ENCODE data around the gene ZNF438.
A peak's percentile ranks its signal among the peaks of the same experiment; 100 is the strongest.
"Not testable (repeated sequence)": the region's sequence is repeated elsewhere in the genome, so short reads cannot be mapped to it uniquely, and the experiment has no call there.

Gene ZNF438

DNA sequence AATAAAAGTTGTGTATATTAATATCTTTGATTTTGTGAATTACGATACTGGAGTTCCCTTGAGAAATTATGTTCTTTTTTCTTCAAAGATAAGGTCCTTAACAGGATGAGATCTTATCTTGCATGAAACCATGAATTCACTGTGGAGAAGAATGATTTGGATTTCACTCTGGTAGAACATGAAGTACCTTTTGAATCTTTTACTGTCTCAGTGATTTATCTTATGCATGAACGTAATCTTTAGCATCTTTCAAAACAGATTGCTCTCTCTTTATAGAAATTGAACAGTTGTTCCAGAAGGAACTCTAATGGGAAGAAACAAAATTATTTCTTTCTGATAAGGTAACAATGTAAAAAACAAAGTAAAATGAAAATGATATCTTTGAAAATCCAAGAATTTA is 11.0 kb upstream of the ZNF438 start:
- DNase-seq = no peak

DNA sequence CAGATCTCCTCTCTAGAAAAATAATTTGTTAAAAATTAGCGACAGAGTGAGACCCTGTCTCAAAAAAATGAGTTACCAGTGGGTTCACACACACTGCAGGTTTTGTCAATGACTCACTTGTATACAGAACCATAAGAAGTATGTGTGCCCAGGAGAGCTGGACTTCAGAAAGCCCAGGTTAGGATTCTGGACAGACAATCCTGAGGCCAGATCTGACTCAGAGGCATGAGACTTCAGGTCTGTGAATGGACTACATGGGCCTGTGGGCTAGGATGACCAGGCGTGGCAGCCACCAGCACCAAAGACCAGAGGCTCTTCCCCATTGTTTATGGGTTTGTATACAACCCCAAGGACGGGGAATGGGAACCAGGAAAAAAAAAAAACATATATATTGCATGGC is 9.3 kb upstream of the ZNF438 start:
- DNase-seq = no peak

GRCh38 chr10:31039006-31039405 is 7.3 kb upstream of the ZNF438 start:
- DNase-seq = not testable (repeated sequence)

DNA sequence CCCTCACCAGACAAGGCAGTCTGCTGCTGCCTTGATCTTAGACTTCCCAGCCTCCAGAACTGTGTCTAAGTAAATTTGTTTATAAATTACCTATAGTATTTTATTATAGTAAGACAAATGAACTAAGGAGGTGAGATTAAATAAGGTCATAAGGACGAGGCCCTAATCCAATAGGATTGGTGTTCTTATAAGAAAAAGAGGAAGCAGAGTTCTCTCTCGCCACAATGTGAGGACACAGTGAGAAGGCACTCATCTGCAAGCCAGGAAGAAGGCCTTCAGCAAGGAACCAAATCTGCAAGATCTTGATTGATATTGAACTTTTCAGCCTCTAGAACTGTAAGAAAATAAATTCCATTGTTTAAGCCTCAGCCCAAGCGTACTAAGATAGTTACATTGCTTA is 6.1 kb upstream of the ZNF438 start:
- no peak for DNase-seq

GRCh38 chr10:31036209-31036608 is 4.5 kb upstream of the ZNF438 start:
- DNase-seq = no peak

DNA sequence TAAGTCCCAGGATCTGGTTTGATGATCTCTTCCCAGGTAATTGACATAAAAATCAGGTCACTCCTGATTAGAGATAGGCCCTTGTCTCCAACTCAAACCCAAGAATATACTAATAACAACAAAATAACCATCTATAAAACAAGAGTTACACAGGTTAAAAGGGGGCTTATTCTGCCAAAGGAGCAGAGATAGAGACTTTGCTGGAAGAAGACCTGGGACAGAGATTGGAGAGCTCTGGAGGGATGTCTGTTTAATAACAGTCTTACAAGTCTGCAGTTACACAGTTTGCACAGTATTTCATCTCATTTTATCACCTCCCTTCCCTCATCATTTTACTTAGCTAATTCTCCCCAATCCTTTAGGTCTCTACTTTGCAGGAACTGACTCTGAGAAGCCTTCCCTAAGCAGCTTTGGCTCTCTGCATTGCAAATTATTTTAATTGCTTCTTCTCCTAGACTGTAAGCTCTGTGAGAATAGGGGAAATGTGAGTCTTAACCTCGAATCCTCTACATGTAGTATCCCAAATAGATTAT is 3.7 kb upstream of the ZNF438 start:
- no peak for DNase-seq

- no peak for DNase-seq
Observed at GRCh38 chr10:31034098-31034909, 2.6 kb upstream of the ZNF438 start.

GRCh38 chr10:31033147-31033546 is 1.5 kb upstream of the ZNF438 start:
- DNase-seq = no peak

- peak; percentile 96 for DNase-seq
Observed at GRCh38 chr10:31032258-31033132, 830 bp upstream of the ZNF438 start.

DNA sequence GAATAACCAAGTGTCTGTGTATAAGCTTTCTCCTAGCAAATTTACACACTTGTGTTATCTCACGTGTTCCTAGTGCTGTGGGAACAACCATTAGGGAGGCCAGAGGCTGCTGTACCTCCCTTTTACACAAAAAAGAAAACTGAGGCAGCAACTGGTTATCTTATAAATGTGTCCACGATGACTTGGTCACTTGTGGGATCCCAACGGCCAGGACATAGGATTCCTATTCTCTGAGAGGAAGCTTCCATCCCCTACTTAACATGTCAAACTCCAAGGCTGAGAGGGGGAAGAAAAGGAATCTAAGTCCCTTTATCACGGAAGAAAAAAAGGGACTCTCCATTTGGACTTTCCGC is 484 bp downstream of the ZNF438 start:
- DNase-seq = no peak

- DNase-seq = no peak
Observed at GRCh38 chr10:31030800-31031199, 865 bp downstream of the ZNF438 start.

DNA sequence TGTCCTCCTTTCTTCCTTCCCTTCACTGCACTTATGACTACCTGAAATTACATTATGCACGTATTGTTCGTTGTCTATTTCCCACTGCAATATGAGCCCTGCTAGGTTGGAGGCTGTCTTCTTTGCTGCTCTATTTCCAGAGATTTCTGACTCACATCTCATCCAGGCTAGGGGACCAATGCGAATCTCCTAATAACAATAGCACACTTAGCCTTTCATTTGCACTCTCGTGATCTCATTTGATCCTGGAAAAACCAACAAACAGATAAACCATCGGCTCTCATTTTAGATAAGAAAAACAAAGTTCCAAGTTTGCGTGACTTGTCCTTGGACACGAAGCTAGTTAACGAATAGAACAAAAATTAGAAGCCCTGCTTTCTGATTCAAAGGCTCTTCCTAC is 1.4 kb downstream of the ZNF438 start:
- DNase-seq = no peak

GRCh38 chr10:31028081-31028480 is 3.6 kb downstream of the ZNF438 start:
- DNase-seq = no peak

- not testable (repeated sequence) for DNase-seq
Observed at GRCh38 chr10:31026279-31026678, 5.4 kb downstream of the ZNF438 start.

- DNase-seq = no peak
Observed at GRCh38 chr10:31025142-31025541, 6.5 kb downstream of the ZNF438 start.

- no peak for DNase-seq
Observed at GRCh38 chr10:31023558-31023957, 8.1 kb downstream of the ZNF438 start.

DNA sequence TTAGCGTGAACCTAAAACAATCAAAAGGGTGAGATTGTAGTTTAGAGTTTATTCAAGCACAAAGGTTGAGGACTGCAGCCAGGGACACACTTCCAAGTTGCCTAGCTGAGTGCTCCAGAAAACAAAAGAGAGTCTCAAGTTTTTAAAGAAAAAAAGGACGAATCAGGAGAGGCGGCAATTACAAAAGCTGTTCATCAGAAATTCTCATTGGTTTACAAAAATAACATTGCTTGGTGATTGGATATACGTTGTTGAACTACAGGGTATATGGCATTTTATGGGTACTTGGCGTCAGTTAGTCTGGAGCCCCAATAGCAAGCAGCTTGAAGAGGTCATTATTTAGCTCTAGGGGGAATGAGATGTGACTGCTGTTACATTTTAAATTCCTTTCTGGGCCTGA is 11.5 kb downstream of the ZNF438 start:
- DNase-seq = no peak

GRCh38 chr10:31018962-31019361 is 12.7 kb downstream of the ZNF438 start:
- no peak for DNase-seq

GRCh38 chr10:31018356-31018750 is 13.3 kb downstream of the ZNF438 start:
- DNase-seq = no peak

- DNase-seq = no peak
Observed at GRCh38 chr10:31017534-31018355, 13.9 kb downstream of the ZNF438 start.

DNA sequence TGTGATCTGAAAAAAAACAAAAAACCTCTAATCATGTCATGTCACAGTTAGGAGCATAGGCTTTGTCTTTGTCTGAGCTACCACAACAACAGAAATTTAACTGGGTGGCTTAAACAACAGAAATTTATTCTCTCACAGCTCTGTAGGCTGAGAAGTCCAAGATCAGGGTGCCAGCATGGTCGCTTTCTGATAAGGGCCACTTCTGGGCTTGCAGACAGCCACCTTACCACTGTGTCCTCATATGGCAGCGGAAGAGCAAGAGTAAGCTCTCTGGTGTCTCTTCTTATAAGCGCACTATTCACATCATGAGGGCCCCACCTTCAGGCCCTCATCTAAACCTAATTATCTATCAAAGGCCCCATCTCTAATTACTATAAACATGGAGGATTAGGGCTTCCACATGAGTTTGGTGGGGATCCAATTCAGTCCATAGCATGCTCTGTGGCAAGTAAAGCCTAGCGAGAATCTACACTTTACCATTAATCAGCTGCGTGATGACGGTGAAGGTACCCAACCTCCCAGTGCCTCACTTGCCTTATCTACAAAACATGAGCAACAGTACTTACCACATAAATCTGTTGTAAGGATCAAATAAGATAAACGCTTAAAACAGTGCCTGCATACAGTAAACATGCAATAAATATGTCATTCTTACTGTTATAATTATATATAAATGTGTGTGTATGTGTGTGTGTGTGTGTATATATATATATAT is 17.3 kb downstream of the ZNF438 start:
- DNase-seq = no peak

DNA sequence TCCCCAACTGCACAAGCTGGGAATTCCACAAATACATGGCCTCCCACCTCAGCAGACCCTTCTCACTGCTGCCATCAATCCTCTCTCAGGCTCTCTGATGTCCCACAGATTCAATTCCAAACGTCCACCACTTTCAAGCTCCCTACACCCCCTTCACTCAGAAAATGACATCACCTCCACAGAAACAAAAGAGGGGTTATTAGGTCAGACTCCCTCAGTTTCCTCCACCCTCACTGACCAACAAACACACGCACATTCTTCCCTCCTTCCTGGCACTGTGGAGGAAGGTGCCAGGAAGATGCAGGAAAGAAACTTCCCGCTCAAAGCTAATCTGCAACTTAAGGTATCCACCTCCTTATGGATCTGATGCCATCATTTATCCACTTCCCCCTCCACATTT is 18.3 kb downstream of the ZNF438 start:
- DNase-seq = no peak

DNA sequence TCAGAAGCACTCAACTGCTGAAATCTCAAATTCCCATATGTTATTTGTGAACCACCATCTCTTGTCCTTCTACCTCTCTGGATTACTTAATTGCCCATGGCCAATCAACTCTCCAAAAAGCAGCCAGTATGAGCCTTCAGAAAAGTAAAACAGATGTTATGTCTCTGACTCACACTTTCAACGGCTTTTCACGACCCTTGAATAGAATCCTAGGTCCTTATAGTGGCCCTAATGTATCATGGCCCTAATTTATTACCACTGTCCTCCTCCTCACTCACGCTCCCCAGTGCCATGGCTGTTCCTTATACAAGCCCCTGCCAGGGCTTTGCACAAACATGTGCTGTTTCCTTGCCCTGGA is 20.0 kb downstream of the ZNF438 start:
- DNase-seq = no peak

Data from activated T-cell treated with anti-CD3 and anti-CD28 coated beads, Interleukin-2, amount 50 U/mL, for 1 hour (primary cell).